ENCODE data around the gene AP3S1. TPM values are rescaled to one million over a fixed set of nuclear protein-coding genes. Genes with fewer than 3 reads are reported as not detected.
A peak's percentile ranks its signal among the peaks of the same experiment; 100 is the strongest.

AP3S1 gene
- total and polyA plus RNA-seq, 9 donors = 49.6 to 176 (median 87.2) TPM

DNA sequence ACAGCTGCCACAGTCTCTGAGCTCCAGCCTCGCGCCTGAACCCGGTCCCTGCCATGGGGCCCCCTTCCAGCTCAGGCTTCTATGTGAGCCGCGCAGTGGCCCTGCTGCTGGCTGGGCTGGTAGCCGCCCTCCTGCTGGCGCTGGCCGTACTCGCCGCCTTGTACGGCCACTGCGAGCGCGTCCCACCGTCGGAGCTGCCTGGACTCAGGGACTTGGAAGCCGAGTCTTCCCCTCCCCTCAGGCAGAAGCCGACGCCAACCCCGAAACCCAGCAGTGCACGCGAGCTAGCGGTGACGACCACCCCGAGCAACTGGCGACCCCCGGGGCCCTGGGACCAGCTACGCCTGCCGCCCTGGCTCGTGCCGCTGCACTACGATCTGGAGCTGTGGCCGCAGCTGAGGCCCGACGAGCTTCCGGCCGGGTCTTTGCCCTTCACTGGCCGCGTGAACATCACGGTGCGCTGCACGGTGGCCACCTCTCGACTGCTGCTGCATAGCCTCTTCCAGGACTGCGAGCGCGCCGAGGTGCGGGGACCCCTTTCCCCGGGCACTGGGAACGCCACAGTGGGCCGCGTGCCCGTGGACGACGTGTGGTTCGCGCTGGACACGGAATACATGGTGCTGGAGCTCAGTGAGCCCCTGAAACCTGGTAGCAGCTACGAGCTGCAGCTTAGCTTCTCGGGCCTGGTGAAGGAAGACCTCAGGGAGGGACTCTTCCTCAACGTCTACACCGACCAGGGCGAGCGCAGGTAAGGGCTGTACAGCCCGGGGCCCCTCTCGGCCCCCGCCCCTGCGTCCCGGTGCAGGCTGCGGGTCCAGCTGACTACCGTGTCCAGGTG lies 121.0 kb downstream of the AP3S1 start:
- intact Hi-C loops (cut with DNase I) = no loop called here
- DNase-seq = peak; percentile 20 to 54 (median 31)

DNA sequence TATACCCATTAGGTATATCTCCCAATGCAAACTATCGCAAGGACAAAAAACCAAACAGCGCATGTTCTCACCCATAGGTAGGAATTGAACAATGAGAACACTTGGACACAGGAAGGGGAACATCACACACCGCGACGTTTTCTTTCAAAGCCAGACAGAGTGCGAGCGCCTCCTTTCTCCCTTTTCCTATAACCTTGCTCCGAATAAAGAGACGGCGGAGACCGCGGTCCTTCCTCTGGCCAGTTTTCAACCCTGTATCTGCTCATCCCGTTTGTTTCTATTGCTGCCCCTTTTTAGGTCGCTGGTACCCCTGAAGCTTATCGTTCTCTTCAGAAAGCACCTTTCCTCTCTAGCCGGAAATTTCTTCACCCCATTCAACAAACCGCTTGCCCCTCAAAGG lies 121.8 kb downstream of the AP3S1 start:
- intact Hi-C loops (cut with DNase I) = no loop called here
- 69 to 74% (median 72%) methylated on average over 17 of the region's 17 CpGs for WGBS, 3 donors
- H3K36me3 ChIP-seq = no peaks in the 10 kb centered on the region
- H3K4me1 ChIP-seq (ENCODE audit: insufficient read depth) = peaks cover 6% of the 10 kb centered on the region
- no peak for TF ChIP-seq EP300 (IDR thresholded peaks at IDR 0.05)
- TF ChIP-seq, protein P1, sequence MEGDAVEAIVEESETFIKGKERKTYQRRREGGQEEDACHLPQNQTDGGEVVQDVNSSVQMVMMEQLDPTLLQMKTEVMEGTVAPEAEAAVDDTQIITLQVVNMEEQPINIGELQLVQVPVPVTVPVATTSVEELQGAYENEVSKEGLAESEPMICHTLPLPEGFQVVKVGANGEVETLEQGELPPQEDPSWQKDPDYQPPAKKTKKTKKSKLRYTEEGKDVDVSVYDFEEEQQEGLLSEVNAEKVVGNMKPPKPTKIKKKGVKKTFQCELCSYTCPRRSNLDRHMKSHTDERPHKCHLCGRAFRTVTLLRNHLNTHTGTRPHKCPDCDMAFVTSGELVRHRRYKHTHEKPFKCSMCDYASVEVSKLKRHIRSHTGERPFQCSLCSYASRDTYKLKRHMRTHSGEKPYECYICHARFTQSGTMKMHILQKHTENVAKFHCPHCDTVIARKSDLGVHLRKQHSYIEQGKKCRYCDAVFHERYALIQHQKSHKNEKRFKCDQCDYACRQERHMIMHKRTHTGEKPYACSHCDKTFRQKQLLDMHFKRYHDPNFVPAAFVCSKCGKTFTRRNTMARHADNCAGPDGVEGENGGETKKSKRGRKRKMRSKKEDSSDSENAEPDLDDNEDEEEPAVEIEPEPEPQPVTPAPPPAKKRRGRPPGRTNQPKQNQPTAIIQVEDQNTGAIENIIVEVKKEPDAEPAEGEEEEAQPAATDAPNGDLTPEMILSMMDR (IDR thresholded peaks at IDR 0.05) = no peak
- TF ChIP-seq POLR2A (IDR thresholded peaks at IDR 0.05) = no peak
- DNase-seq = no peak
- no peaks in the 10 kb centered on the region for H3K9me3 ChIP-seq
- no peak overlapping the region for H3K27ac ChIP-seq
- H3K4me3 ChIP-seq = no peak overlapping the region
- no peaks in the 10 kb centered on the region for H3K27me3 ChIP-seq

More for the DNA sequence above, 121.0 kb downstream of the AP3S1 start:
- no peaks in the 10 kb centered on the region for H3K27me3 ChIP-seq
- WGBS, 3 donors = 10 to 13% (median 12%) methylated on average over 61 to 71 of the region's 71 CpGs
- H3K4me3 ChIP-seq = peak overlapping the region; percentile 29
- H3K9me3 ChIP-seq = no peaks in the 10 kb centered on the region
- H3K36me3 ChIP-seq = no peaks in the 10 kb centered on the region
- H3K4me1 ChIP-seq (ENCODE audit: insufficient read depth) = peaks cover 6% of the 10 kb centered on the region
- no peak for TF ChIP-seq EP300 (IDR thresholded peaks at IDR 0.05)
- TF ChIP-seq POLR2A (IDR thresholded peaks at IDR 0.05) = no peak
- TF ChIP-seq, protein P1 (IDR thresholded peaks at IDR 0.05) = no peak
- H3K27ac ChIP-seq = no peak overlapping the region

Other genes starting within 250 kb of the AP3S1 start
- gene TICAM2, start 239.5 kb upstream of the AP3S1 start, total RNA-seq = 1 to 10 TPM; 1.0 to 6.4 (median 4.9) TPM
- gene TICAM2, start 239.5 kb upstream of the AP3S1 start, polyA plus RNA-seq = 1 to 10 TPM; 2.2 to 3.1 TPM
- 10 to 100 TPM; 59.3 to 84.2 (median 69.9) TPM for gene TMED7, start 215.9 kb upstream of the AP3S1 start, total RNA-seq
- 10 to 100 TPM; 28.0 to 46.6 TPM for gene TMED7, start 215.9 kb upstream of the AP3S1 start, polyA plus RNA-seq
- 10 to 100 TPM in 6 of 7 donors, 1 to 10 TPM in 1; 9.2 to 36.7 (median 16.6) TPM for gene CDO1, start 25.3 kb upstream of the AP3S1 start, total RNA-seq
- 10 to 100 TPM; 12.7 to 27.3 TPM for gene CDO1, start 25.3 kb upstream of the AP3S1 start, polyA plus RNA-seq
- 10 to 100 TPM; 29.4 to 49.4 (median 33.8) TPM for gene ATG12, start 370 bp upstream of the AP3S1 start, total RNA-seq
- gene ATG12, start 370 bp upstream of the AP3S1 start, polyA plus RNA-seq = 10 to 100 TPM; 32.4 to 39.2 TPM
- 1 to 10 TPM in 6 of 7 donors, under 1 TPM in 1; 0.53 to 5.6 (median 1.4) TPM for gene LVRN, start 120.5 kb downstream of the AP3S1 start, total RNA-seq
- gene LVRN, start 120.5 kb downstream of the AP3S1 start, polyA plus RNA-seq = 1 to 10 TPM; 1.6 to 2.7 TPM
- gene ARL14EPL, start 190.5 kb downstream of the AP3S1 start, total RNA-seq = not detected
- under 1 TPM in 1 of 2 donors, not detected in 1; 0.88 TPM for gene ARL14EPL, start 190.5 kb downstream of the AP3S1 start, polyA plus RNA-seq
- 10 to 100 TPM; 24.1 to 45.9 (median 26.5) TPM for gene COMMD10, start 243.1 kb downstream of the AP3S1 start, total RNA-seq
- 10 to 100 TPM; 19.6 to 24.5 TPM for gene COMMD10, start 243.1 kb downstream of the AP3S1 start, polyA plus RNA-seq

Data from ovary (tissue), 9 donors.